ENCODE measurements around the gene MMP8.
"Not testable (repeated sequence)": the region's sequence is repeated elsewhere in the genome, so short reads cannot be mapped to it uniquely, and the experiment has no call there.

MMP8 gene

GRCh38 chr11:102746746-102747578 is 22.2 kb upstream of the MMP8 start:
- H3K4me3 ChIP-seq (ENCODE audit: low read depth, low read length); H3K36me3 ChIP-seq (ENCODE audit: control insufficient read depth in 2 of 2, insufficient read depth in 1 of 2, low read length in 2 of 2); H3K27ac ChIP-seq (ENCODE audit: extremely low read depth, low read depth, low read length); H3K9me3 ChIP-seq (ENCODE audit: control insufficient read depth, insufficient read depth, low read depth, low read length); H3K4me1 ChIP-seq (ENCODE audit: control insufficient read depth, insufficient read depth, low read length); POLR2A ChIA-PET: not testable (repeated sequence)
- CTCF ChIA-PET: interaction anchor here (1.2 kb wide), 1 partner anchor 13 kb away, joined by 3 read pairs; no protein-coding TSS in a partner anchor
- TF ChIP-seq ZBTB26 (tag by site-specific recombination; optimal IDR thresholded peaks at IDR 0.05) (peak; percentile 77), ZFP69B (tag by site-specific recombination; IDR thresholded peaks at IDR 0.05) (peak; percentile 93), ZNF280D (tag by site-specific recombination; IDR thresholded peaks at IDR 0.05) (0 out of 2 replicates have a peak, but pooled peaks have one; percentile 24), ZXDB (tag by site-specific recombination; IDR thresholded peaks at IDR 0.05) (0 out of 2 replicates have a peak, but pooled peaks have one; percentile 41), ZBTB11 (tag by site-specific recombination; conservative IDR thresholded peaks at IDR 0.05; ENCODE audit: low read depth) (peak; percentile 52), SETDB1 (IDR thresholded peaks at IDR 0.05; ENCODE audit: insufficient read length, low read length) (peak; percentile 5), ZBTB48 (tag by site-specific recombination; IDR thresholded peaks at IDR 0.05) (peak; percentile 94), ZNF501 (tag by site-specific recombination; IDR thresholded peaks at IDR 0.05) (peak; percentile 26; the same call in 1 of the 2 replicates), PRDM1 (tag by site-specific recombination; IDR thresholded peaks at IDR 0.05) (peak; percentile 79), ZNF692 (tag by site-specific recombination; IDR thresholded peaks at IDR 0.05) (peak; percentile 96), GLIS1 (tag by site-specific recombination; IDR thresholded peaks at IDR 0.05) (peak; percentile 40; the same call in 1 of the 2 replicates), PRDM10 (tag by site-specific recombination; IDR thresholded peaks at IDR 0.05) (peak; percentile 80), ZNF335 (tag by site-specific recombination; conservative IDR thresholded peaks at IDR 0.05) (peak; percentile 67), YY1 (tag by site-specific recombination; IDR thresholded peaks at IDR 0.05) (peak; percentile 52; the same call in 1 of the 2 replicates), KLF1 (tag by site-specific recombination; IDR thresholded peaks at IDR 0.05) (0 out of 2 replicates have a peak, but pooled peaks have one; percentile 19), ZNF366 (tag by site-specific recombination; conservative IDR thresholded peaks at IDR 0.05) (peak; percentile 42), ZBTB20 (tag by site-specific recombination; IDR thresholded peaks at IDR 0.05) (peak; percentile 66; the same call in 1 of the 2 replicates), SP7 (tag by site-specific recombination; IDR thresholded peaks at IDR 0.05) (peak; percentile 46; the same call in 1 of the 2 replicates), ZEB2 (tag by site-specific recombination; IDR thresholded peaks at IDR 0.05) (peak; percentile 19; the same call in 1 of the 2 replicates), ZBTB10 (tag by site-specific recombination; IDR thresholded peaks at IDR 0.05) (0 out of 2 replicates have a peak, but pooled peaks have one; percentile 43)

Data from HEK293 (cell line).